Cardiac fibroblast (primary cell): ENCODE measurements around the gene ANKLE1.

Experiments used
- DNase-seq, 2 donors: peaks; one replicate each; pipeline versions ENCODE4 v3.0.0 to v3.0.0-alpha.2; 2010; ENCODE audit warnings: low read depth in 2 of 2
- H3K4me3 ChIP-seq, 2 donors: replicated peaks in 1 of 2; 1 replicate in 1 of 2; 2 replicates in 1 of 2; pipeline ENCODE4 v1.5.1; 2011; ENCODE audit warnings: low read depth in 2 of 2, low read length in 2 of 2, mild to moderate bottlenecking in 2 of 2, moderate library complexity in 1 of 2
- TF ChIP-seq, protein P1 (sequence below): IDR thresholded peaks from one replicate; pipeline ENCODE4 v1.5.1; 2011; ENCODE audit warnings: low read depth, mild to moderate bottlenecking, low read length, inconsistent platforms

ANKLE1 gene

DNA sequence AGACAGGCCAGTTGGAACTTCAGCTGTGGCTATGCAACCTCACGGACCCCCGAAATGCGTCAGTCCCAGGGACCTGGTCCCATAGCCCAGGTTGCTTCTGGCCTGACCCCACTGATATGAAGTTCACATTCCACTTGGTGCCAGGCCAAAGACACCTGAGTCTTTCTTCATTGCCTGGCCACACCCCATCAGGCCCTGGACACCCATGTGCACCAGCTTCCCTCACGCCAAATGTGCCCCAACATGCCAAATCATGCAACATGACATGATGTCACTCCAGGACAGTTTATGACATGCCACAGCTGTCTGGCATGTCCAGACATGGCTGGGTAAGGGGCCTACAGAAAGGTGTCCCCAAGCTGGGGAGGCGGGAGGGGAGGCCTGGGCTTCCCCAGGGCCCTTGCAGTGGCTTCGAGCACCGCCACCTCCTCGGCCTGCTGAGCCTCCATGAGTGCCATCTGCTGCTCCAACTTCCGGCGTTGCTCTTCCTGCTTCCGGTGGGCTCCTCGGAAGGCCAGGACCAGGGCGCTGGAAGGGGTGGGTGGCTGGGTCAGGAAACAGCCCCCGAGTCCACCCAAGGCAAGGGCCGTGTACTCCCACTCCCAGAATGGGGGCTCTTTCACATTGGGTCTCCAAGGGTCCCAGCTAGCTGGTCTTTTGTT lies 31.7 kb upstream of the ANKLE1 start:
- H3K4me3 ChIP-seq: no peak overlapping the region
- TF ChIP-seq, protein P1, sequence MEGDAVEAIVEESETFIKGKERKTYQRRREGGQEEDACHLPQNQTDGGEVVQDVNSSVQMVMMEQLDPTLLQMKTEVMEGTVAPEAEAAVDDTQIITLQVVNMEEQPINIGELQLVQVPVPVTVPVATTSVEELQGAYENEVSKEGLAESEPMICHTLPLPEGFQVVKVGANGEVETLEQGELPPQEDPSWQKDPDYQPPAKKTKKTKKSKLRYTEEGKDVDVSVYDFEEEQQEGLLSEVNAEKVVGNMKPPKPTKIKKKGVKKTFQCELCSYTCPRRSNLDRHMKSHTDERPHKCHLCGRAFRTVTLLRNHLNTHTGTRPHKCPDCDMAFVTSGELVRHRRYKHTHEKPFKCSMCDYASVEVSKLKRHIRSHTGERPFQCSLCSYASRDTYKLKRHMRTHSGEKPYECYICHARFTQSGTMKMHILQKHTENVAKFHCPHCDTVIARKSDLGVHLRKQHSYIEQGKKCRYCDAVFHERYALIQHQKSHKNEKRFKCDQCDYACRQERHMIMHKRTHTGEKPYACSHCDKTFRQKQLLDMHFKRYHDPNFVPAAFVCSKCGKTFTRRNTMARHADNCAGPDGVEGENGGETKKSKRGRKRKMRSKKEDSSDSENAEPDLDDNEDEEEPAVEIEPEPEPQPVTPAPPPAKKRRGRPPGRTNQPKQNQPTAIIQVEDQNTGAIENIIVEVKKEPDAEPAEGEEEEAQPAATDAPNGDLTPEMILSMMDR: no peak

DNA sequence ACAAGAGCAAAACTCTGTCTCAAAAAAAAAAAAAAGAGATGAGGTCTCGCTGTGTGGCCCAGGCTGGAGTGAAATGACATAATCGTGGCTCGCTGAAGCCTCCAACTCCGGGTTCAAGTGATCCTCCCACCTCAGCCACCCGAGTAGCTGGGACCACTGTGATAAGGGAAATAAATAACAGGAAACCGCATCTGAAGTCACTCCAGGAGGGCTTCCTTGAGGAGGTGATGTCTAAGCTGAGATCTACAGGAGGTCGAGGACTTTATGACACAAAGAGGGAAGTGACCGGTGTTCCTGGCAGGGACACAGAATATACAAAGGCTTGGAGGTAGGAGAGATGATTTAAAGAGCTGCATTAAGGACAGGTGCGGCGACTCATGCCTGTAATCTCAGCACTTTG lies 27.1 kb upstream of the ANKLE1 start:
- no peak for DNase-seq

More for the DNA sequence above, 31.7 kb upstream of the ANKLE1 start:
- no peak for DNase-seq

DNA sequence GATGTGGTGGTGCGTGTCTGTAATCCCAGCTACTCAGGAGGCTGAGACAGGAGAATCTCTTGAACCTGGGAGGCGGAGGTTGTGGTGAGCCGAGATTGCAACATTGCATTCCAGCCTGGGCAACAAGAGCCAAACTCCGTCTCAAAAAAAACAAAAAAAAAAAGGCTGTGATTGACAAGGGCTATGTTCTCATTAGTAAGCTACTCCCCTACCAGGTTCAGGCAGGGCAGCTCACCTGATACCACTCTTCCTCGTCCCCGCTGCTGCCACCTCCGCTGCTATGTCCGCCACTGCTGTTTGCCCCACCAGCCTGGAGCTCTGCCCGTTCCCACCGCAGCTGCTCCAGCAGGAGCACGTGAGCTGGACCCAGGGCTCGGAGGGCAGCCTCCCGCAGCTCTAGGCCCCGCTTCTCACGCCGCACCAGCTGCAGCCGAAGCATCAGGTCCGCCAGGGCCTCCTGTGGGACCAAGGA lies 26.5 kb upstream of the ANKLE1 start:
- TF ChIP-seq, protein P1: no peak
- no peak overlapping the region for H3K4me3 ChIP-seq
- DNase-seq: no peak

More for the DNA sequence above, 27.1 kb upstream of the ANKLE1 start:
- H3K4me3 ChIP-seq: no peak overlapping the region
- TF ChIP-seq, protein P1: no peak

DNA sequence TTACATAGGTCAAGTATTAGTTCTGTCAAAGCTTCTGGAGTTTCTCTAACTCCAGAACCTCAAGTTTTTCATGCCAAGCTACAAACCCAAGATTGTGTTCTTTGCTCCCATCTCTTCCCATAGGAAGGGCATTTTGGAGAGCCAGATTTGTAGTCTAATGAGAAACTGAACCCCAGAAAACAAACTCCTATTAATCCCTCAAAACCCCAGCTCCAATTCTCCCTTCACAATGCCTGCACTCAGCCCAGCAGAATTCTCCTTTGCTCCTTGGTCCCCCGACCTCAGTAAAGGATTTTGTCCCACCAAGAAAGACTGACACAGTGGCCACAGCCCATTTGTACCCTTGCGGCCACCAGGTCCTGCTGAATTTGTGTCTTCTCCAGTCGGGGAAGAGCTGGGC lies 25.6 kb upstream of the ANKLE1 start:
- H3K4me3 ChIP-seq: no peak overlapping the region
- no peak for DNase-seq
- TF ChIP-seq, protein P1: no peak

DNA sequence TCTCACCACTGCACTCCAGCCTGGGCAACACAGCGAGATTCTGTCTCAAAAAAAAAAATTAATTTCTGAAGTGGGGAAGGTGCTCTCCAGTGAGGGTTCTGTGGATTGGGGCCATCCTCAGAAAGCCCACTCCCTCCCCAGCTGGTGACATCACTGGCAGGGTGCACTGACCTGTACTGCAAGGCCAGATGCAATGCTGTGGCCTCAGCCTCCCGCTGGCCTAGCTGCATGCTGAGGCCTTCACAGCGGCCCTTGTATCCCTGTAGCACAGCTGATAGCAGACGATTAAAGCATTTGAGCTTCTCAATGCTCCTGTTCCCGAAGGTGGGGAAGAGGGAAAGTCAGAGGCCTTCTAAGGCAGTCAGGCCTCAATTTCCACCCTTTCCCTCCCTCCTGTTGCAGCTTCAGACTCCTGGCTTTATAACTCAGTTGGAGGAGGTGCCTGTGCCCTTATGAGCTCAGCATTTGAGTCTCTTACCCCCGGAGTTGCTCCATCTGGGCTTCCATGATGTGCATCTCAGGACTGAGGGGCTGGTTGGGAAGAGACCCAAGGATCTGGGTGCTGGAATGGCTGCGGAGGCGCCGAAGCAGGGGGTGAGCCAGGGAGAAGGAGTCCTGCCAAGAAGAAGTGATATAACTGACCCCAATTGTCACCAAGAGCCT lies 22.5 kb upstream of the ANKLE1 start:
- peak in 1 of 2 donors; percentile 39 for DNase-seq
- TF ChIP-seq, protein P1: no peak
- no peak overlapping the region for H3K4me3 ChIP-seq

DNA sequence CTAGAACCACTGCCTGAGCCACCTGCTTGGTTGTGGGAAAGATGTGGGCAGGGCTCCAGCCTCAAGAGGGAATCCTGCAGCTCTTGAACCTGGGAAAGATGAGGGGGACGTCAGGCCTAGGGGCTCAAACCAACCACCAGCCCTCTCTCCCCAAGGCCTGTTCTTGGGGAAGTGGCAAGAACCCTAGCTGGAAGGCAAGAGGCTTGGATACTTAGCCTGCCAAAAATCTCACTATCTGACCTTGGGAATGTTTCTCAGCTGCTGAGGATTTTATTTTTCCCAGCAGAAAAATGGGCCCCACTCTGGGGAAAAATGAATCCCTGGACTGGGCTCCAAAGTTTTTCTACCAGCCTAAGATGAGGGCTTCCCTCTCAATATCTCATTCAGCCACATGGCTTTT lies 21.8 kb upstream of the ANKLE1 start:
- no peak for DNase-seq
- no peak overlapping the region for H3K4me3 ChIP-seq
- TF ChIP-seq, protein P1: no peak
